HepG2 (cell line): ENCODE measurements around the gene LAMB4. TPM values are rescaled to one million over a fixed set of nuclear protein-coding genes. Genes with fewer than 3 reads are reported as not detected.
A peak's percentile ranks its signal among the peaks of the same experiment; 100 is the strongest.

ENCODE experiments used
- ATAC-seq: fragments of 200-7000 bp; cut with Tn5 transposase; 3 replicates; pipeline ENCODE4 v1.9.1; 2020; ENCODE audit warnings: mild to moderate bottlenecking, moderate library complexity
- BruUV-seq: library from RNA; stranded (reverse); fragments of 400-500 nt; replicated peaks from 2 replicates; lab custom pipeline; 2021; lab: Mats Ljungman, UMichigan
- CTCF ChIA-PET: fragments of 300-600 bp; formaldehyde crosslinking; extraction: SDS; loops from one replicate; lab custom pipeline; 2021; ENCODE audit warnings: low total read pairs, inconsistent platforms, low intra/inter-chr PET ratio; lab: Yijun Ruan, JAX
- POLR2A ChIA-PET: fragments of 350-600 bp; sonication (Branson Sonifier 250); formaldehyde crosslinking; loops from one replicate; lab custom pipeline; 2020; ENCODE audit warnings: antibody characterized with exemption, inconsistent platforms; lab: Yijun Ruan, JAX
- DNase-seq: peaks from one replicate; pipeline ENCODE4 v3.0.0-alpha.2; 2015; ENCODE audit warnings: low spot score
- FAIRE-seq: peaks from 3 replicates; lab custom pipeline; 2011; peaks lifted over from hg19 to GRCh38; lab: Jason Lieb, UNC
- H2AFZ ChIP-seq: one replicate; pipeline ENCODE4 v1.6.1; 2011; ENCODE audit warnings: low read length, inconsistent platforms
- H3K27ac ChIP-seq: fragments of 300-600 bp; 3 replicates; pipeline ENCODE4 v1.8.0; 2011; ENCODE audit warnings: mixed run types, mild to moderate bottlenecking, mixed read lengths, low read length, inconsistent platforms; ENCODE audit not compliant: insufficient read depth; ENCODE audit errors: extremely low read length
- H3K27me3 ChIP-seq, 2 experiments: fragments of 200-600 bp in 1 of 2; 2 replicates in 1 of 2; 3 replicates in 1 of 2; pipeline versions ENCODE4 v1.6.0 to v1.8.0; 2011; ENCODE audit warnings: low read length in 2 of 2, mild to moderate bottlenecking in 2 of 2, moderate library complexity in 2 of 2, inconsistent platforms in 1 of 2; ENCODE audit not compliant: insufficient read depth in 2 of 2, control insufficient read depth in 1 of 2
- H3K36me3 ChIP-seq, 2 experiments: fragments of 200-600 bp in 1 of 2; replicated peaks in 1 of 2; 2 replicates in 1 of 2; 3 replicates in 1 of 2; pipeline versions ENCODE4 v1.5.1 to v1.8.0; 2011; ENCODE audit warnings: low read length in 2 of 2, inconsistent platforms in 1 of 2; ENCODE audit not compliant: insufficient read depth in 2 of 2, control insufficient read depth in 1 of 2
- H3K4me1 ChIP-seq: 2 replicates; pipeline ENCODE4 v1.5.1; 2012; ENCODE audit warnings: low read length, inconsistent platforms; ENCODE audit not compliant: insufficient read depth
- H3K4me2 ChIP-seq: 2 replicates; pipeline ENCODE4 v1.6.0; 2011; ENCODE audit warnings: low read depth, low read length, inconsistent platforms
- H3K4me3 ChIP-seq, 3 experiments: fragments of 200-600 bp in 1 of 3; sonication (generic), shearing (Covaris generic) in 1 of 3; replicated peaks in 1 of 3; 2 replicates each; pipeline ENCODE4 v1.5.1; 2011 to 2016; ENCODE audit warnings: low read length in 3 of 3, inconsistent platforms in 2 of 3, low read depth in 2 of 3, mild to moderate bottlenecking in 2 of 3, control low read depth in 1 of 3, mixed read lengths in 1 of 3; ENCODE audit not compliant: insufficient read depth in 1 of 3
- H3K79me2 ChIP-seq: one replicate; pipeline ENCODE4 v1.6.1; 2011; ENCODE audit warnings: low read length, inconsistent platforms; ENCODE audit not compliant: insufficient read depth
- H3K9ac ChIP-seq: 2 replicates; pipeline ENCODE4 v1.6.0; 2011; ENCODE audit warnings: mild to moderate bottlenecking, low read depth, low read length, inconsistent platforms; ENCODE audit not compliant: insufficient read depth
- H3K9me3 ChIP-seq: 2 replicates; pipeline ENCODE4 v1.5.1; 2012; ENCODE audit warnings: mild to moderate bottlenecking, low read length
- H4K20me1 ChIP-seq: 2 replicates; pipeline ENCODE4 v1.6.0; 2011; ENCODE audit warnings: inconsistent platforms, mild to moderate bottlenecking, low read length, moderate library complexity; ENCODE audit not compliant: insufficient read depth
- ATF1 ChIP-seq: IDR thresholded peaks from 2 replicates; pipeline ENCODE4 v1.6.1; 2016; ENCODE audit warnings: mild to moderate bottlenecking, control low read depth
- FLYWCH1 ChIP-seq: sonication (generic); formaldehyde crosslinking; IDR thresholded peaks from 2 replicates; pipeline ENCODE4 v1.8.1; 2023; ENCODE audit warnings: mild to moderate bottlenecking, missing genetic modification reagents
- FOXP1 ChIP-seq, 2 experiments: fragments of 450-650 bp in 1 of 2; IDR thresholded peaks; 2 replicates each; pipeline ENCODE4 v1.6.1; 2017 to 2018; ENCODE audit warnings: antibody characterized with exemption in 1 of 2
- HNF4G ChIP-seq, 2 experiments: sonication (generic) in 1 of 2; formaldehyde crosslinking in 1 of 2; IDR thresholded peaks; 2 replicates each; pipeline versions ENCODE4 v1.4.0 to v1.6.1; 2011 to 2020; ENCODE audit warnings: borderline replicate concordance in 2 of 2, low read depth in 2 of 2, mild to moderate bottlenecking in 2 of 2, low read length in 1 of 2, missing genetic modification reagents in 1 of 2, moderate library complexity in 1 of 2
- HNRNPL ChIP-seq: fragments of 200-400 bp; formaldehyde crosslinking; IDR thresholded peaks from 2 replicates; pipeline ENCODE4 v1.6.1; 2017; ENCODE audit warnings: mild to moderate bottlenecking, low read depth, low read length
- KLF11 ChIP-seq: IDR thresholded peaks from 2 replicates; pipeline ENCODE4 v1.6.1; 2016; ENCODE audit warnings: missing compliant biosample characterization
- MAFK ChIP-seq, 2 experiments: IDR thresholded peaks in 1 of 2; conservative IDR thresholded peaks in 1 of 2; 2 replicates each; pipeline ENCODE4 v1.6.1; 2011; ENCODE audit warnings: improper control_type of control experiment in 2 of 2, low read length in 2 of 2
- NR2F6 ChIP-seq, 2 experiments: IDR thresholded peaks; 2 replicates each; pipeline ENCODE4 v1.6.1; 2016; ENCODE audit warnings: antibody characterized with exemption in 1 of 2, mild to moderate bottlenecking in 1 of 2
- REL ChIP-seq: sonication (generic); formaldehyde crosslinking; conservative IDR thresholded peaks from 2 replicates; pipeline ENCODE4 v1.8.0; 2022; ENCODE audit warnings: mild to moderate bottlenecking, missing genetic modification reagents, moderate library complexity
- ZNF124 ChIP-seq: sonication (generic); formaldehyde crosslinking; IDR thresholded peaks from 2 replicates; pipeline ENCODE4 v1.4.0; 2020; ENCODE audit warnings: missing genetic modification reagents
- ZNF20 ChIP-seq: sonication (generic); formaldehyde crosslinking; IDR thresholded peaks from 2 replicates; pipeline ENCODE4 v1.4.0; 2020; ENCODE audit warnings: mild to moderate bottlenecking, moderate library complexity, missing genetic modification reagents
- ZNF205 ChIP-seq: IDR thresholded peaks from 2 replicates; pipeline ENCODE4 v1.6.1; 2018; ENCODE audit warnings: missing biosample characterization, missing genetic modification reagents
- ZNF44 ChIP-seq: sonication (generic); formaldehyde crosslinking; IDR thresholded peaks from 2 replicates; pipeline ENCODE4 v1.5.1; 2020; ENCODE audit warnings: mild to moderate bottlenecking, missing genetic modification reagents
- ZNF484 ChIP-seq: sonication (generic); formaldehyde crosslinking; IDR thresholded peaks from 2 replicates; pipeline ENCODE4 v1.5.1; 2020; ENCODE audit warnings: mild to moderate bottlenecking, low read depth, missing genetic modification reagents, borderline replicate concordance
- ZNF660 ChIP-seq: sonication (generic); formaldehyde crosslinking; IDR thresholded peaks from 2 replicates; pipeline ENCODE4 v1.5.1; 2020; ENCODE audit warnings: mild to moderate bottlenecking, low read depth, missing genetic modification reagents, borderline replicate concordance
- WGBS: methylation state at CpG from one replicate; pipeline ENCODE4 v1.1.6; 2017; ENCODE audit warnings: low lambda C conversion rate; 5-methylcytosine and 5-hydroxymethylcytosine counted together
- in situ Hi-C: cut with HindIII; loops from 2 replicates; pipeline ENCODE4 v1.10.0; 2017; ENCODE audit warnings: low pct_unique_long_range_greater_than_20kb; ENCODE audit not compliant: extremely low pct_ligation_motif_present
- intact Hi-C: fragments of 100-400 bp; cut with micrococcal nuclease; formaldehyde crosslinking; loops from one replicate; pipeline ENCODE4 v1.10.0; 2022; ENCODE audit not compliant: unreplicated experiment
- polyA plus RNA-seq, 8 experiments: library from polyadenylated mRNA; depleted of rRNA in 3 of 8; stranded (reverse) in 7 of 8; unstranded in 1 of 8; fragments of >200 nt; fragmentation: Illumina TruSeq in 4 of 8; extraction: Trizol in 4 of 8; gene quantifications; 2 replicates each; pipeline versions ENCODE4 v1.2.1 to v1.2.3, GENCODE V29; 2011 to 2016; ENCODE audit warnings: low read depth in 4 of 8, missing spikeins in 1 of 8, mixed read lengths in 1 of 8; ENCODE audit not compliant: insufficient read depth in 1 of 8
- total RNA-seq, 5 experiments: library from RNA; depleted of rRNA; stranded (reverse); fragments of >200 nt; fragmentation: Illumina TruSeq; extraction: Trizol; gene quantifications; 2 replicates each; pipeline ENCODE4 v1.2.3, GENCODE V29; 2016; ENCODE audit warnings: low read depth in 1 of 5

Gene LAMB4
- total and polyA plus RNA-seq, 2 of the 13 experiments (the other 11 are each of a cell fraction or from before 2014, with no cell fraction given) = 0.05 TPM; not detected in 1

DNA sequence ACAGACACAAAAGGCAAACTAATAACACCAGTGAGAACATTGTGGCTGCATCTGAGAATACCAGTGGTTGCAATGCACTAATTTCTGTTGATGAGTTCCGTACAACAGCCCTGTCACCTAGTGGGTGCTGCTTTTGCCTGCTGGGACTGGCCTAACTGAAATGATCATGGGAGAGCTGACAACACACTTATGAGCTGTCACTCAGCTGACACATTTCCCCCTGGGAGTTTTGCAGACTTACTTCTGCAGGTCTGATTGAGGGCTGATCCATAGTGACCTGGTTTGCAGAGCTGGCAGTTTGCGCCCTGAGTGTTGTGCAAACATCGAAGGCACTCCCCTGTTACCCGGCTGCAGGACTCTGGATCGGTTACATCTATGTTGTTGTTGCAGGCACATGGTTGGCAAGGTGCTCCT is 66.6 kb downstream of the LAMB4 start (continued):
- TF ChIP-seq ZNF44 (no peak), MAFK (conservative IDR thresholded peaks at IDR 0.05 in 1 of 2, IDR thresholded peaks at IDR 0.05 in 1 of 2; ENCODE audit: low read length in 2 of 2) (0 out of 4 replicates have a peak, but pooled peaks have one; percentile 4 to 11), HNRNPL (no peak)

DNA sequence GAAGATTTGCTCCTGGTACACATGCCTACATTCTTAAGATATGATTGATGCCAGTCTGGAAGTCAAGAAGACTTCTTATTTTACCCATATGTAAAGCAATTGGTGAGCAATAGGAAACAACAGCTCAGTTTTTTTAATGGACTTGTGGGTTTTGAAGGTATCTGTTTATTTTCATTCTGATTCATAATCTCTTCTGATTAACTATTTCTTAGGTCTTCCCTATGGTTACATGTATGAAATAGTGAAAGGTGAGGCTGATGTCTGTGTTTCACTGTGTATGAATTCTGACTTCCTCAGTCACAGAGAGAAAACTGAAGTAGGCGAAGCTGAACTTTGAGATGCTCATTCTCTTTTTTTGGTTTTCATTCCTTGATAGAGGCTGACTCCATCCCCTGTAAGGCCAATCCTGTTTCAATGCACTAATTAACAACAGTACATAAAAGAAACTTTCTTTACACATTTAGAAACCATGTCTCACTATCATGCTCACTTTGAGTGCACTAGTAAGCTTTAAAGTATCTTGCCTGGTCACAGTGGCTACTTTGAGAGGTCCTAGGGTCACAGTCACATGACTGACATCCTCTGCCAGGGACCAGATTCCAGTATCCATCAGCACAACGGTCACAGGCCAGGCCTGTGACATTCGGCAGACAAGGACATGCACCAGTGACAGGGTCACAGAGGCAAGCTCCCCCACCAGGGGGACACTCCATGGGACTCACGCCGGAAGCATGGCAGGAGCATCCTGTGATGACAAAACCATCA is 67.7 kb downstream of the LAMB4 start:
- no peak overlapping the region for H2AFZ ChIP-seq
- no peaks in the 10 kb centered on the region for H3K79me2 ChIP-seq
- no peaks in the 10 kb centered on the region for H3K36me3 ChIP-seq
- no TSS peak for BruUV-seq
- no peak for TF ChIP-seq FOXP1 (IDR thresholded peaks at IDR 0.05)
- TF ChIP-seq FOXP1 (CRISPR knock-in tag; IDR thresholded peaks at IDR 0.05) = no peak
- no peak for TF ChIP-seq KLF11 (CRISPR knock-in tag)
- no peak for TF ChIP-seq ZNF484 (CRISPR knock-in tag)
- TF ChIP-seq REL = no peak
- no peak for TF ChIP-seq HNF4G (IDR thresholded peaks at IDR 0.05; ENCODE audit: borderline replicate concordance, low read depth, low read length)
- no peak for TF ChIP-seq HNF4G (CRISPR knock-in tag; IDR thresholded peaks at IDR 0.05; ENCODE audit: borderline replicate concordance, low read depth)
- no peak for TF ChIP-seq ZNF205 (CRISPR knock-in tag)
- no peak for TF ChIP-seq ZNF660 (CRISPR knock-in tag)
- TF ChIP-seq ATF1 (CRISPR knock-in tag) = no peak
- TF ChIP-seq NR2F6 (IDR thresholded peaks at IDR 0.05) = no peak
- TF ChIP-seq NR2F6 (CRISPR knock-in tag; IDR thresholded peaks at IDR 0.05) = no peak
- no peak for TF ChIP-seq ZNF20 (CRISPR knock-in tag)
- no peak for TF ChIP-seq FLYWCH1 (CRISPR knock-in tag)
- no peak for TF ChIP-seq ZNF124
- 86% methylated on average over 3 of the region's 5 CpGs for WGBS
- H3K4me3 ChIP-seq = no peak overlapping the region
- DNase-seq = no peak
- intact Hi-C loops = no loop called here
- in situ Hi-C loops = no loop called here
- FAIRE-seq = no peak
- H3K9me3 ChIP-seq = no peaks in the 10 kb centered on the region
- no peak; the same call in 2 of the 3 replicates for ATAC-seq
- H4K20me1 ChIP-seq = no peaks in the 10 kb centered on the region
- no peak overlapping the region for H3K4me2 ChIP-seq
- CTCF ChIA-PET = no interaction called here
- no peak overlapping the region for H3K27ac ChIP-seq
- H3K4me1 ChIP-seq = peaks cover 25% of the 10 kb centered on the region
- H3K27me3 ChIP-seq = peaks cover 0 to 11% of the 10 kb centered on the region in 2 experiments; a peak in 1 of 5 replicates
- no peak overlapping the region for H3K9ac ChIP-seq
- POLR2A ChIA-PET = no interaction called here
